Activated naive CD8-positive, alpha-beta T cell treated with anti-CD3 and anti-CD28 coated beads, Interleukin-2, amount 10 ng/mL, durations not matched to agents 7 days and 5 days (primary cell): ENCODE results near the gene RAB3GAP1. TPM values are rescaled to one million over a fixed set of nuclear protein-coding genes. Genes with fewer than 3 reads are reported as not detected.
"Not testable (repeated sequence)": the region's sequence is repeated elsewhere in the genome, so short reads cannot be mapped to it uniquely, and the experiment has no call there.

Experiments
- ATAC-seq: fragments of 150-1000 bp; cut with Tn5 transposase; one replicate; pipeline ENCODE4 v1.10.0; 2021; ENCODE audit warnings: low read depth, moderate library complexity
- POLR2A ChIA-PET: fragments of 350-600 bp; sonication (Branson Sonifier 250); formaldehyde crosslinking; loops from one replicate; lab custom pipeline; 2021; ENCODE audit warnings: antibody characterized with exemption; lab: Charles Lee
- DNase-seq: peaks from one replicate; pipeline ENCODE4 v3.0.0; 2021
- H3K27ac Mint-ChIP-seq: one replicate; pipeline ENCODE4 v1.8.0; 2022; ENCODE audit warnings: mild to moderate bottlenecking, mixed read lengths
- H3K27me3 Mint-ChIP-seq: one replicate; pipeline ENCODE4 v1.8.0; 2022; ENCODE audit warnings: mild to moderate bottlenecking, moderate library complexity, mixed read lengths
- H3K36me3 Mint-ChIP-seq: one replicate; pipeline ENCODE4 v1.8.0; 2021; ENCODE audit warnings: mild to moderate bottlenecking, mixed read lengths
- H3K4me1 Mint-ChIP-seq: one replicate; pipeline ENCODE4 v1.8.0; 2021; ENCODE audit warnings: mixed read lengths
- H3K4me3 Mint-ChIP-seq: one replicate; pipeline ENCODE4 v1.8.0; 2022; ENCODE audit warnings: mild to moderate bottlenecking, moderate library complexity, mixed read lengths
- H3K9me3 Mint-ChIP-seq: one replicate; pipeline ENCODE4 v1.8.0; 2021; ENCODE audit warnings: mixed read lengths
- total RNA-seq, 2 experiments: library from RNA; stranded (reverse); gene quantifications; one replicate each; pipeline ENCODE4 v1.2.3, GENCODE V29; 2021

The RAB3GAP1 gene
- total RNA-seq, 2 experiments from 2014 or later = 22.9 to 24.0 TPM

DNA sequence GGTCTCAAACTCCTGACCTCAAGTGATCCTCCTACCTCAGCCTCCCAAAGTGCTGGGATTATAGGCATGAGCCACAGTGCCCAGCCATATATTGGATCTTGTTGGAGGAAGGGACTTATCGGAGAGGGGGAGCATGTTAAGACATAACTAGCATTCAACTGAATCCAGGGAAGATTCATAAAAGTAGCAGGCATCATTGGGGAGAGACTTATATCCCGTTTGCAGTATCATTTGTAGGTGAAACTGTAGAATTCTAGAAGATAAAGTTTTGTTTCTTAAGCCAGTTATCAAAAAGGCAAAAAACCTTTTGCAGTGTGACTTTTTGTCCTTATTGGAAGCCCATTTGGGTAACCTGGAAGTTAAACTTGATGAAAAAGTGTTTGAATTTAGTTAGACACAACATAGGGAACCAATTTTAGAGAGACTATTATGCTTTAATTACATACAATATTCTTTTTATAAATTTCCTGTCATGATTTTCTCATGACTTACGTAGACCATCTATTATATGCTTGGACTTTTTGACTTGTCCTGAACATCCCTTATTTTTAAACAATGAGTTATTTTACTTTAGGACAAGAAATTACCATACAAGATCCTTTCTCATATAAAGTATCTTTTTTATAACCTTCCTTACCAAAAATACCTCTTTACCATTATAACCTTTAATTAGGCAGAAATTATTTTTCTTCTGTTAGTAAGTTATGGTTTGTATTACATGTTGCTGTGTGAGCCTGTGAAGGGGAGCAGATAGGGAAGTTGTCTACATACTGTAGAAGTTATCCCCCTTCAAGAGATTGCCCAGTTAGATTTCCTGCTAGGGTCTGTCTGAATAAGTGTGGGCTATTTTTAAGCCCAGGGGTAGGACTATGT is 20.3 kb downstream of the RAB3GAP1 start:
- no peak overlapping the region for H3K4me3 Mint-ChIP-seq
- no peak overlapping the region for H3K27ac Mint-ChIP-seq
- DNase-seq = no peak
- peaks cover 24% of the 10 kb centered on the region for H3K9me3 Mint-ChIP-seq
- peaks cover 58% of the 10 kb centered on the region for H3K36me3 Mint-ChIP-seq
- ATAC-seq = no peak
- H3K27me3 Mint-ChIP-seq = no peaks in the 10 kb centered on the region
- POLR2A ChIA-PET = no interaction called here
- no peaks in the 10 kb centered on the region for H3K4me1 Mint-ChIP-seq

DNA sequence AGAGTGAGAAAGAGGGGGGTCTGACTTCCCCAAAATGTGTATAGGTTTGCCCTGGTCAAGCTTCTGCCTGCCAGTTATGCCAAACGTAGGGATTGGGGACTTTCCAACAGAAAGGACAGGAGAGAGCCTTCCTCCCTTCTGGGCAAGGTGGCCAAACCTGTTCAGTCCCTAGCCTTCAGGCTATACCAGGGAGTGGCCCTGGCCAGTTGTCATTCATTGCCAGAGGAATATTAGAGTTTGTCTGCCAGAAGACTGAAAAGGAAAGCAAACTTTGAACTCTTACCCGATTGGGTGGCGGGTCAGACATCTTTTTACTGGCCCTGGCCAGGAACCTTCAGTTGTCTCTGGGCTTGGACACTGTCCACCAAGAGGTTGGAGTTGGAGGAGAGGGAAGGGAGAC is 22.1 kb downstream of the RAB3GAP1 start:
- POLR2A ChIA-PET = no interaction called here
- Mint-ChIP-seq H3K4me1 (no peaks in the 10 kb centered on the region), H3K27ac (no peak overlapping the region), H3K36me3 (peaks cover 58% of the 10 kb centered on the region), H3K9me3 (peaks cover 23% of the 10 kb centered on the region), H3K4me3 (no peak overlapping the region), H3K27me3 (no peaks in the 10 kb centered on the region)
- no peak for ATAC-seq
- no peak for DNase-seq

DNA sequence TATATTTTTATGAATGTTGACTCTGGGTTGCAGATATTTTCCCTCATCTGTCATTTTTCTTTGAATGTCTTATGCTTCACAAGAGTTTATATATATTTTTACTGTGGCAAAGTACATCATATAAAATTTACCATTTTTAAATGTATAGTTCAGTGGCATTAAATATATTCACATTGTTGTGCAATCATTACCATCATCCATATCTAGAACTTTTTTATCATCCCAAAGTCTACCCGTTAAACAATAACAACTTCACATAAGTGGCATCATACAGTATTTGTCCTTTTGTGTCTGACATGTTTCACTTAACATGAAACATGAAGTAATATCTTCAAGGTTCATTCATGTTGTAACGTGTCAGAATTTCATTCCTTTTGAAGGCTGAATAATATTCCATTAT is 24.5 kb downstream of the RAB3GAP1 start:
- peaks cover 23% of the 10 kb centered on the region for H3K9me3 Mint-ChIP-seq
- peaks cover 55% of the 10 kb centered on the region for H3K36me3 Mint-ChIP-seq
- no peak for ATAC-seq
- DNase-seq = no peak
- no peak overlapping the region for H3K4me3 Mint-ChIP-seq
- H3K4me1 Mint-ChIP-seq = no peaks in the 10 kb centered on the region
- no peak overlapping the region for H3K27ac Mint-ChIP-seq
- no peaks in the 10 kb centered on the region for H3K27me3 Mint-ChIP-seq
- POLR2A ChIA-PET = no interaction called here

DNA sequence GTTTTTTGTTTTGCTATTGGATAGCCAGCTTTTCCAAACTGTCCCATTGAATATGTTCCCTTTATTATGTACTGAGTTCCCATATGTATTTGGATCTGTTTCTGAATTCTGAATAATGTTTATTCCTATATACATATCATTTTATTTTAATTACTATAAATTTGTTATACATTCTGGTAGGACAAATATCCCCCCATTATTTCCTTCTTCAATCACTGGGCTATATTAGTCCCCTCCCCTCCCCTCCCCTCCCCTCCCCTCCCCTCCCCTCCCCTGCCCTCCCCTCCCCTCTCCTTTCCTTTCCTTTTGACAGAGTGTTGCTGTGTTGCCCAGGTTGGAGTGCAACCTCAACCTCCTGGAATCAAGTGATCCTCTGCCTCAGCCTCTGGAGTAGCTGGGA is 26.3 kb downstream of the RAB3GAP1 start:
- peaks cover 53% of the 10 kb centered on the region for H3K36me3 Mint-ChIP-seq
- H3K9me3 Mint-ChIP-seq = peaks cover 14% of the 10 kb centered on the region
- no peak for DNase-seq
- no peaks in the 10 kb centered on the region for H3K27me3 Mint-ChIP-seq
- H3K4me1 Mint-ChIP-seq = no peaks in the 10 kb centered on the region
- no peak overlapping the region for H3K4me3 Mint-ChIP-seq
- H3K27ac Mint-ChIP-seq = no peak overlapping the region
- POLR2A ChIA-PET = no interaction called here
- ATAC-seq = no peak

DNA sequence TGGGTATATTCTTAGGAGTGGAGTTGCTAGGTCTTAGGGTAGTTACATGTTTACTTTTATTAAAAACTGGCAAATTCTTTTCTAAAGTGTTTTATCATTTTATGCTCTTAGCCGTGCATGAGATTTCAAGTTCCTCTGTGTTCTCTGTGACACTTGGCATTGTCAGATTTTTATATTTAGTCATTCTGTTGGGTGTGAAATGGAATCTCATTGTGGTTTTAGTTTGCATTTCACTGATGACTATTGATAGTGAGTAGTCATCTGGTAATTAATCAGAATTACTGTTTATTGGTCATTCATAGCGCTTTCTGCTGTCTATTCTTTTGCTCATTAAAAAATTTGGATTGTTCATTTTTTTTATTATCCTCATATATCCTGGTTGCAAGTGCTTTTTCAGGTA is 34.1 kb downstream of the RAB3GAP1 start:
- Mint-ChIP-seq H3K27ac (no peak overlapping the region), H3K4me1 (peaks cover 1% of the 10 kb centered on the region)

DNA sequence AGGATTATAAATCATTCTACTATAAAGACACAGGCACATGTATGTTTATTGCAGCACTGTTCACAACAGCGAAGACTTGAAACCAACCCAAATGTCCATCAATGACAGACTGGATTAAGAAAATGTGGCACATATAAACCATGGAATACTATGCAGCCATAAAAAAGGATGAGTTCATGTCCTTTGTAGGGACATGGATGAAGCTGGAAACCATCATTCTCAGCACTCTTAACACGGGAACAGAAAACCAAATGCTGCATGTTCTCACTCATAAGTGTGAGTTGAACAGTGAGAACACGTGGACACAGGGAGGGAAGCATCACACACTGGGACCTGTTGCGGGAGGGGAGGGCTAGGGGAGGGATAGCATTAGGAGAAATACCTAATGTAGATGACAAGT is 37.5 kb downstream of the RAB3GAP1 start:
- H3K4me3 Mint-ChIP-seq, H3K4me1 Mint-ChIP-seq, H3K27me3 Mint-ChIP-seq, POLR2A ChIA-PET, H3K9me3 Mint-ChIP-seq, ATAC-seq, DNase-seq, H3K27ac Mint-ChIP-seq: not testable (repeated sequence)
- H3K36me3 Mint-ChIP-seq = peaks cover 29% of the 10 kb centered on the region

More for the DNA sequence above, 34.1 kb downstream of the RAB3GAP1 start:
- Mint-ChIP-seq H3K36me3 (peaks cover 39% of the 10 kb centered on the region), H3K9me3 (peaks cover 12% of the 10 kb centered on the region), H3K4me3 (no peak overlapping the region), H3K27me3 (no peaks in the 10 kb centered on the region)
- DNase-seq (no peak), ATAC-seq (no peak)
- POLR2A ChIA-PET = no interaction called here

DNA sequence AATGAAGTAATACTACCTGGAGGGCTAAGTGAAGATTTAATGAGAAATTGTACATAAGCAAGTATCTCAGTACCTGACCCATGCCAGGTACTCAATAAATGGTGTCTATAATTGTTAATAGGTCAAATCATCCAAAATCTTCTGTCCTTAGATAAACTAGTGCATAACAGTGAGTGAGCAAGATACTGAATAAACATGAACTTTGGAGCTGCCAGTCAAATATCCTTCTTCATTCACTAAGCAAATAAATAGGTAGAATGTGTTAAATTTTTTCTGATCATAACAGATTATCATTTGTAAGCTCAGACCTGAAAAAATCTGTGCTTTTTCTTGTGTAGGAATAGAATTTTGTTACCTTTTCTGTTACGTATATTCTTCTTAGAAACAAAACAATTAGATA is 39.6 kb downstream of the RAB3GAP1 start:
- H3K9me3 Mint-ChIP-seq = peaks cover 8% of the 10 kb centered on the region
- H3K27me3 Mint-ChIP-seq = no peaks in the 10 kb centered on the region
- H3K4me1 Mint-ChIP-seq = peaks cover 4% of the 10 kb centered on the region
- H3K27ac Mint-ChIP-seq = no peak overlapping the region
- POLR2A ChIA-PET = no interaction called here
- ATAC-seq (no peak), DNase-seq (no peak)
- peaks cover 33% of the 10 kb centered on the region for H3K36me3 Mint-ChIP-seq
- H3K4me3 Mint-ChIP-seq = no peak overlapping the region

DNA sequence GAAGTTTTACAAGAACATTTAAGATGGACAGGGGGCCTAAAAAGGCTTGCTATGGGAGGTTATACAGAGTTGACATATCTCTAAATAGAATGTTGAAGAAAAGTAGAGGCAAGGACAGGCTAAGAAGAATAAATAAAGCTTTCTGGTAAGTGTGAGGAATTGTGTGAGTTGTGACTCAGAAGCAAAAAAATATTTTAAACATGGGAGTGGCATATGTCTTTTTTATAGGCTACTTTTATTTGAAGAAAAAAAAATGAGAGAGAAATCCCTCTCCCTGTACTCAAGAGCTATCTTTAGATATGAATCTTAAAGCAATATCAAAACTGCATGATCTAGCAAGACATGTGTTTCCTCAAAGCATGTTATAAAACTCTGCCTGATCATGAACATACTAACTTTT is 41.1 kb downstream of the RAB3GAP1 start:
- no peak overlapping the region for H3K4me3 Mint-ChIP-seq
- peaks cover 4% of the 10 kb centered on the region for H3K4me1 Mint-ChIP-seq
- peaks cover 26% of the 10 kb centered on the region for H3K36me3 Mint-ChIP-seq
- no peak overlapping the region for H3K27ac Mint-ChIP-seq
- no peak for ATAC-seq
- DNase-seq = no peak
- POLR2A ChIA-PET = no interaction called here
- no peaks in the 10 kb centered on the region for H3K27me3 Mint-ChIP-seq
- peaks cover 3% of the 10 kb centered on the region for H3K9me3 Mint-ChIP-seq

DNA sequence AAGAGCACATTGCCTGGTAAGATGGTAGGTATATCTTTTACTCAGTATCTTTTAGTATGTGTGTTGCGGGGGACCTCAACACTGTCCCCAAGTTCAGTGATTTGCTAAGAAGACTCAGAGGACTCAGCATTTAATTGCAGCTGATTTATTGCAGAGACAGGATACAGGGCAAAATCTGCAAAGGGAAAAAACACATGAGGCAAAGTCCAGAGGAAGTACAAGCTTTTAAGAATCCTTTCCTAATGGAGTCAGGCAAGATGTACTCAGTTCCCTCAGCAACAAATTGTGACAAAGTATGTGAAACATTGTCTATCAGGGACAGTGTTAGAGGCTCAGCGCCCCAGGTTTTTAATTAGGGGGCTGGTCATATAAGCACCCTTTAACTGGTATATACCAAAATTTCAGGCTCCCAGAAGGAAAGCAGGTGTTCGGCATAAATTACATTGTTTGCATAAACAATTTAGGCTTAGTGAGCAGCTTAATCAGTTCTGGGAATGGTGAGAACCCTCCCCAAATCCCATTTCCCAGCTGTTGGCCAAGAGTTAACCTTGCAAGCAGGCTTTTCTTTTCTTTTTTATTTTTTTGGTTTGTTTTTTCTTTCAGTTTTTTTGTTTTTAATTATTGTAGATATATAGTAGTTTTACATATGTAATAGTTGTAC is 41.7 kb downstream of the RAB3GAP1 start:
- Mint-ChIP-seq H3K36me3 (peaks cover 24% of the 10 kb centered on the region), H3K9me3 (peaks cover 3% of the 10 kb centered on the region), H3K27me3 (no peaks in the 10 kb centered on the region), H3K4me3 (no peak overlapping the region), H3K27ac (no peak overlapping the region), H3K4me1 (peaks cover 4% of the 10 kb centered on the region)
- ATAC-seq (no peak), DNase-seq (no peak)
- POLR2A ChIA-PET = no interaction called here

DNA sequence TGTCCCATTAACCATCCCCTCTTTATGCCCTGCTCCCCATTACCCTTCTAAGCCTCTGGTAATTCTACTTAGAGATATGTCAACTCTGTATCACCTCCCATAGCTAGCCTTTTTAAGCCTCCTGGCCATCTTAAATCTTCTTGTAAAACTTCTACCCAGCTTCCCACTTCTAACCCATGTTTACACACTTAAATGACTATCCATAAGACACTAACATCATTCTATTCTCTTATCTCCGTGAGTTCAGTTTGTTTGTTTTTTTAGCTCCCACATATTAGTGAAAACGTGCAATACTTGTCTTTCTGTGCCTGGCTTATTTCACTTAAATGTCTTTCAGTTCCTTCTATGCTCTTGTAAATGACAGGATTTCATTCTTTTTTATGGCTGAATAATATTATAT is 42.4 kb downstream of the RAB3GAP1 start:
- Mint-ChIP-seq H3K9me3 (no peaks in the 10 kb centered on the region), H3K4me1 (peaks cover 7% of the 10 kb centered on the region), H3K27ac (no peak overlapping the region), H3K36me3 (peaks cover 21% of the 10 kb centered on the region), H3K4me3 (no peak overlapping the region), H3K27me3 (no peaks in the 10 kb centered on the region)
- POLR2A ChIA-PET = no interaction called here
- ATAC-seq (no peak), DNase-seq (no peak)

DNA sequence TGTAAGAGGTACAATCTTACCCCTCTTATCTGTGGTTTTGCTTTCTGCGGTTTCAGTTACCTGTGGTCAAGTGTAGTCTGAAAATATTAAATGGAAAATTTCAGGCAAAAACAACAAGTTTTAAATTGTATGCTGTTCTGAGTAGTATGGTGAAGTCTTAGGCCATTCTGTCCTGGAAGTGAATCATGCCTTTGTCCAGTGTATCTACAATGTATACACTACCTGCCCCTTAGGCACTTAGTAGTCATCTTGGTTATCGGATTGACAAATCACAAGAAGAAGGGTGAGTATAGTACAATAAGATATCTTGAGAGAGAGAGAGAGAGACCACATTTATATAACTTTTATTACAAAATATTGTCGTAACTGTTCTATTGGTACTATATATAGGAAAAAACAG is 43.5 kb downstream of the RAB3GAP1 start:
- H3K4me3 Mint-ChIP-seq = no peak overlapping the region
- no peaks in the 10 kb centered on the region for H3K9me3 Mint-ChIP-seq
- H3K27me3 Mint-ChIP-seq = no peaks in the 10 kb centered on the region
- DNase-seq (no peak), ATAC-seq (no peak)
- POLR2A ChIA-PET = no interaction called here
- H3K27ac Mint-ChIP-seq = no peak overlapping the region
- H3K4me1 Mint-ChIP-seq = peaks cover 12% of the 10 kb centered on the region
- peaks cover 19% of the 10 kb centered on the region for H3K36me3 Mint-ChIP-seq

DNA sequence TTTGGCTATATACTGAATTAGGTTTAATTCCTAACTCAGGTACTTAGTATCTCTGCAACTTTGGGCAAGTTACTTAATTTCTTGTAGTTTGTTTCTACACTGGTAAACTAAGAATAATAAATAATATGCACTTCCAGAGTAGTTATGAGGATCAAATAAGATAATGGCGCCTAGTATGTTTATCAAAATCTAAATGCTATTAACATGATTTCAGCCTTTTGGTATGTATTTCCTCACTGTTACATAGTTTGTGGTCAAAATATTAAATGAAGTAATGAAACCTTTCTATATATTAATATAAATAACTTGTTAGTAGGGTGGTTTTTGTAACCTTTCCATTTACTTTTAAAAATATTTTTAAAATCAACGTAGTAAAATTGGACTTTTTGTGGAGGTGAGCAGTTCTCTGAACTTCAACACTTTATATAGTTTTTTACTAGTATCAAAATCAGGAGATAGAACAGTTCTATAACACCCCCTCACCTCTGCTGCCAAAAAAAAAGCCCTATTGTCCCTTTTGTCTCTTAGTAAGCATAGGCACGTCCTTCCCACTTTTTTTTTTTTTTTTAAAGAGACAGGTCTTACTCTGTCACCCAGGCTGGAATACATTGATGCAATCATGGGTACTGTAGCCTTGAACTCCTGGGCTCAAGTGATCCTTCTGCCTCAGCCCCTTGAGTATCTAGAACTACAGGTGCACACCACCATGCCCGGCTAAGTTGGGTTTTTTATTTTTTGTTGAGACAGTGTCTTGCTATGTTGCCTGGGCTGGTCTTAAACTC is 44.8 kb downstream of the RAB3GAP1 start:
- H3K4me1 Mint-ChIP-seq = peaks cover 15% of the 10 kb centered on the region
- no peak overlapping the region for H3K4me3 Mint-ChIP-seq
- peaks cover 24% of the 10 kb centered on the region for H3K36me3 Mint-ChIP-seq
- H3K27ac Mint-ChIP-seq = no peak overlapping the region
- H3K27me3 Mint-ChIP-seq = no peaks in the 10 kb centered on the region
- DNase-seq = no peak
- no peak for ATAC-seq
- POLR2A ChIA-PET = no interaction called here
- H3K9me3 Mint-ChIP-seq = peaks cover 1% of the 10 kb centered on the region

DNA sequence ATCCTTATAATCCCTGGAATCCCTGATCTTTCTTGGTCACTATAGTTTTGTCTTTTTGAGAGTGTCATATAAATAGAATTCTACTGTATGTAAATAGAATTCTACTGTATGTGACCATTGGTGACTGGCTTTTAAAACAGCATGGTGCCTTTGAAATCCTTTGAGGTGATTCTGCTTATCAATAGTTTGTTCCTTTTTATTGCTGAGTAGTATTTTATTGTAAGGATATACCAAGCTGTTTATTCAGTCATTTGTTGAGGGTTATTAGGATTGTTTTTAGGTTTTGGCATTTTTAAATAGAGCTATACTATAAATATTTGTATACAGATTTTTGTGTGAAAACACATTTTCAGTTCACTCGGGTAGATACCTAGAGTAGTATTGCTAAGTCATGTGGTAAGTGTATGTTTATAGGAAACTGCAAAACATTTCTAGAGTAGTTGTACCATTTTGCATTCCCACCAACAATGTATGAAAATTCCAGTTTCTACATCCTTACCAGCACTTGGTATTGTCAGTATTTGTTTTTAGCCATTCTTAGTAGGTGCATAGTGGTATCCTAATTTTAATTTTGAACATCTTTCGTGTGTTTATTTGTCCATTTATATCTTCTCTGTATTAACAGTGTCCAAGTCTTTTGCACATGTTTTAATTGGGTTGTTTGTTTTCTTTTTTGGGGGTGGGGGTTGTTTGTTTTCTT is 45.6 kb downstream of the RAB3GAP1 start:
- POLR2A ChIA-PET = no interaction called here
- Mint-ChIP-seq H3K4me3 (no peak overlapping the region), H3K27ac (no peak overlapping the region), H3K27me3 (no peaks in the 10 kb centered on the region), H3K9me3 (peaks cover 1% of the 10 kb centered on the region), H3K36me3 (peaks cover 30% of the 10 kb centered on the region), H3K4me1 (peaks cover 15% of the 10 kb centered on the region)
- DNase-seq (no peak), ATAC-seq (no peak)
